Activated CD8-positive, alpha-beta T cell treated with anti-CD3 and anti-CD28 coated beads for 36 hours (primary cell): ENCODE results near the gene SPRR2A. TPM values are rescaled to one million over a fixed set of nuclear protein-coding genes. Genes with fewer than 3 reads are reported as not detected.

Experiments used
- ATAC-seq: fragments of 200-7000 bp; cut with Tn5 transposase; one replicate; pipeline ENCODE4 v1.10.0; 2021; ENCODE audit warnings: mild to moderate bottlenecking, moderate library complexity
- CTCF ChIA-PET: fragments of 350-600 bp; sonication (Branson Sonifier 250); formaldehyde crosslinking; loops from one replicate; lab custom pipeline; 2021; ENCODE audit warnings: antibody characterized with exemption; lab: Charles Lee
- POLR2A ChIA-PET: fragments of 350-600 bp; sonication (Branson Sonifier 250); formaldehyde crosslinking; loops from one replicate; lab custom pipeline; 2021; ENCODE audit warnings: antibody characterized with exemption; lab: Charles Lee
- DNase-seq: peaks from one replicate; pipeline ENCODE4 v3.0.0-alpha.2; 2020
- H3K27ac Mint-ChIP-seq: one replicate; pipeline ENCODE4 v1.8.0; 2021; ENCODE audit warnings: mild to moderate bottlenecking, mixed read lengths
- H3K27me3 Mint-ChIP-seq: one replicate; pipeline ENCODE4 v1.8.0; 2021; ENCODE audit warnings: mixed read lengths
- H3K36me3 Mint-ChIP-seq: one replicate; pipeline ENCODE4 v1.8.0; 2021; ENCODE audit warnings: low read depth, mixed read lengths
- H3K4me1 Mint-ChIP-seq: one replicate; pipeline ENCODE4 v1.8.0; 2021; ENCODE audit warnings: low read depth, mixed read lengths
- H3K4me3 Mint-ChIP-seq: one replicate; pipeline ENCODE4 v1.8.0; 2021; ENCODE audit warnings: mild to moderate bottlenecking, moderate library complexity, mixed read lengths
- H3K9me3 Mint-ChIP-seq: one replicate; pipeline ENCODE4 v1.8.0; 2021; ENCODE audit warnings: mixed read lengths
- CTCF ChIP-seq: fragments of 200-600 bp; IDR thresholded peaks from one replicate; pipeline ENCODE4 v1.8.0; 2022; ENCODE audit warnings: antibody characterized with exemption, mild to moderate bottlenecking
- intact Hi-C: fragments of 100-400 bp; cut with micrococcal nuclease; formaldehyde crosslinking; loops from one replicate; pipeline ENCODE4 v1.10.0; 2022
- total RNA-seq, 2 experiments: library from RNA; stranded (reverse); gene quantifications; one replicate each; pipeline ENCODE4 v1.2.3, GENCODE V29; 2021

Gene SPRR2A
- total RNA-seq, 2 experiments from 2014 or later: not detected

DNA sequence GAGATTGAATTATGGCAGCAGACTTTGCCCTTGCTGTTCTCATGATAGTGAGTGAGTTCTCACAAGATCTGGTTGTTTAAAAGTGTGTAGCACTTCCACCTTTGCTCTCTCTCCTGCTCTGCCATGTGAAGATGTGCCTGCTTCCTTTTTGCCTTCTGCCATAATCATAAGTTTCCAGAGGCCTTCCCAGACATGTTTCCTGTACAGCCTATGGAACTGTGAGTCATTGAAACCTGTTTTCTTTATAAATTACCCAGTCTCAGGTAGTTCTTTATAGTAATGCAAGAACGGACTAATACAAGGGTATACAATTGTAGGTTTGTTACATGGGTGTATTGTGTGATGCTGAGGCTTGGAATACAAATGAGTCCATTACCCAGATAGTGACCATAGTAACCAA is 22.1 kb downstream of the SPRR2A start:
- no peak overlapping the region for H3K4me3 Mint-ChIP-seq
- intact Hi-C loops: no loop called here

DNA sequence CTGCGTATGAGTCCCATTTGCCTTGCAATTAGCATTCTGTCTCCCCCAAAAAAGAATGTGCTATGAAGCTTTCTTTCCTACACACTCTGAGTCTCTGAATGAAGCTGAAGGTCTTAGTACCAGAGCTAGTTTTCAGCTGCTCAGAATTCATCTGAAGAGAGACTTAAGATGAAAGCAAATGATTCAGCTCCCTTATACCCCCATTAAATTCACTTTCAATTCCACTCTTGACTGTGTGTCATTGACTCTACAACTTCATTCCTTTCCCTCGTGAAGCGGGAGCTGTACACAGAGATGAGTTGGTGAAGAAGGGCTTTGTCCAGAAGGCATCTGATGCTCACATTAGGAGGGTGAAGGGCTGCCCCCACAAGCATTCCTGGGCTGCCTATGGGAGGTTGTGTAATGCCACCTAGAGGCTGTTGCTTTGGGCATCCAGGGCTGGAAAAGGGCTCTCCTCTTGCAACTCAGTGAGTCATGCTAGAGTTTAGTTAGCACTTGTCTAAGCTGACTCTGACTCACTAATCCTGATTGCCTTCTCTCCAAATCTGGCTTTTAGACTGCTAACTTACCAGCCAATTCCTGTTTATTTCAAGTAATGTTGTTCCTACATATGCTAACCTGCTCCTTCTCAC is 24.5 kb downstream of the SPRR2A start:
- ChIA-PET POLR2A (interaction anchor here (0.5 kb wide), 1 partner anchor 50 kb away, joined by 3 read pairs; no protein-coding TSS in a partner anchor), CTCF (interaction anchor here (1.3 kb wide), 1 partner anchor 162 kb away, joined by 4 read pairs; no protein-coding TSS in a partner anchor)
- intact Hi-C loops: no loop called here
- no peak for ATAC-seq
- Mint-ChIP-seq H3K9me3 (no peaks in the 10 kb centered on the region), H3K27me3 (peaks cover 16% of the 10 kb centered on the region), H3K4me3 (no peak overlapping the region), H3K4me1 (no peaks in the 10 kb centered on the region), H3K27ac (no peak overlapping the region), H3K36me3 (no peaks in the 10 kb centered on the region)
- DNase-seq: no peak
- TF ChIP-seq CTCF: no peak

More for the DNA sequence above, 22.1 kb downstream of the SPRR2A start:
- POLR2A ChIA-PET: no interaction called here
- no peaks in the 10 kb centered on the region for H3K4me1 Mint-ChIP-seq
- DNase-seq (no peak), ATAC-seq (no peak)
- H3K27ac Mint-ChIP-seq: no peak overlapping the region
- no peak for TF ChIP-seq CTCF
- CTCF ChIA-PET: no interaction called here
- H3K27me3 Mint-ChIP-seq: peaks cover 22% of the 10 kb centered on the region
- no peaks in the 10 kb centered on the region for H3K36me3 Mint-ChIP-seq
- no peaks in the 10 kb centered on the region for H3K9me3 Mint-ChIP-seq

GRCh38 chr1:153032073-153032472 is 25.2 kb downstream of the SPRR2A start:
- ATAC-seq (no peak), DNase-seq (no peak)
- H3K27ac Mint-ChIP-seq: no peak overlapping the region
- no peak for TF ChIP-seq CTCF
- no peaks in the 10 kb centered on the region for H3K9me3 Mint-ChIP-seq
- no peaks in the 10 kb centered on the region for H3K4me1 Mint-ChIP-seq
- H3K36me3 Mint-ChIP-seq: no peaks in the 10 kb centered on the region
- ChIA-PET POLR2A (no interaction called here), CTCF (interaction anchor here (1.3 kb wide), 1 partner anchor 161 kb away, joined by 4 read pairs; no protein-coding TSS in a partner anchor)
- no peak overlapping the region for H3K4me3 Mint-ChIP-seq
- peaks cover 16% of the 10 kb centered on the region for H3K27me3 Mint-ChIP-seq
- intact Hi-C loops: no loop called here

- intact Hi-C loops: no loop called here
- Mint-ChIP-seq H3K4me3 (no peak within 1 kb of the TSS), H3K27ac (no peak within 1 kb of the TSS), H3K27me3 (peaks cover 16% of the 10 kb centered on the region), H3K4me1 (no peaks in the 10 kb centered on the region), H3K36me3 (no peaks in the 10 kb centered on the region), H3K9me3 (no peaks in the 10 kb centered on the region)
- TF ChIP-seq CTCF: no peak
- DNase-seq: no peak
- ChIA-PET CTCF (no interaction called here), POLR2A (no interaction called here)
- ATAC-seq: no peak
These were observed 26.4 kb downstream of the SPRR2A start, which contains the start of gene SPRR1B for GRCh38 chr1:153030895-153031294. Gene SPRR1B, plus strand, starts transcription at chr1:153031203. Its CDS starts 1,143 bp downstream, at chr1:153032346.

GRCh38 chr1:153028766-153029165 is 28.5 kb downstream of the SPRR2A start:
- intact Hi-C loops: no loop called here
- H3K36me3 Mint-ChIP-seq: no peaks in the 10 kb centered on the region
- no peak overlapping the region for H3K4me3 Mint-ChIP-seq
- no peak for DNase-seq
- ATAC-seq: no peak
- H3K9me3 Mint-ChIP-seq: no peaks in the 10 kb centered on the region
- ChIA-PET POLR2A (no interaction called here), CTCF (no interaction called here)
- no peak overlapping the region for H3K27ac Mint-ChIP-seq
- peaks cover 14% of the 10 kb centered on the region for H3K27me3 Mint-ChIP-seq
- no peaks in the 10 kb centered on the region for H3K4me1 Mint-ChIP-seq
- no peak for TF ChIP-seq CTCF
